Esophagus mucosa (tissue), 1 donor: ENCODE data around the gene DGKI. TPM values are rescaled to one million over a fixed set of nuclear protein-coding genes. Genes with fewer than 3 reads are reported as not detected.

ENCODE experiments used
- ATAC-seq: fragments of 200-7000 bp; cut with Tn5 transposase; one replicate; pipeline ENCODE4 v1.9.1; 2020
- total RNA-seq: library from RNA; stranded (reverse); gene quantifications from one replicate; pipeline ENCODE4 v1.2.4, GENCODE V29; 2023
- donor health status: DM: yes; HTN: yes; CAD: no.

The DGKI gene
- total RNA-seq, 1 donor from 2014 or later: 0.20 TPM

DNA sequence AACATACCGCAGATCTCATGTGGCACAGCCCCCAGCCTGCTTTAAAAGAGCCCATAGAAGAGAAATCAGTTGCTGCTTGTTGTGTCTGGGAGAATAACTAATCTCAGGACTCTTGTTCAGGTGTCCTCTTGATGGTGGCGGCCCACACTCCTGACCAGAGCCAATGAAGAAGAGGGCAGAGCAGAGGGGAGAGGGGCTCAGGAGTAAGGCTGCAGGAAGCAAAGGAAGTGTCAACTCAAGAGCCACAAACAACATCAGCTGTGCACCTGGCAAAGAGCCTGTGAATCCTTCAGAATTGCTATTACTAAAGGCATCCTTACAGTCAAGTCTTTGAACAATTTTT, 443.4 kb downstream of the DGKI start:
- ATAC-seq: no peak

DNA sequence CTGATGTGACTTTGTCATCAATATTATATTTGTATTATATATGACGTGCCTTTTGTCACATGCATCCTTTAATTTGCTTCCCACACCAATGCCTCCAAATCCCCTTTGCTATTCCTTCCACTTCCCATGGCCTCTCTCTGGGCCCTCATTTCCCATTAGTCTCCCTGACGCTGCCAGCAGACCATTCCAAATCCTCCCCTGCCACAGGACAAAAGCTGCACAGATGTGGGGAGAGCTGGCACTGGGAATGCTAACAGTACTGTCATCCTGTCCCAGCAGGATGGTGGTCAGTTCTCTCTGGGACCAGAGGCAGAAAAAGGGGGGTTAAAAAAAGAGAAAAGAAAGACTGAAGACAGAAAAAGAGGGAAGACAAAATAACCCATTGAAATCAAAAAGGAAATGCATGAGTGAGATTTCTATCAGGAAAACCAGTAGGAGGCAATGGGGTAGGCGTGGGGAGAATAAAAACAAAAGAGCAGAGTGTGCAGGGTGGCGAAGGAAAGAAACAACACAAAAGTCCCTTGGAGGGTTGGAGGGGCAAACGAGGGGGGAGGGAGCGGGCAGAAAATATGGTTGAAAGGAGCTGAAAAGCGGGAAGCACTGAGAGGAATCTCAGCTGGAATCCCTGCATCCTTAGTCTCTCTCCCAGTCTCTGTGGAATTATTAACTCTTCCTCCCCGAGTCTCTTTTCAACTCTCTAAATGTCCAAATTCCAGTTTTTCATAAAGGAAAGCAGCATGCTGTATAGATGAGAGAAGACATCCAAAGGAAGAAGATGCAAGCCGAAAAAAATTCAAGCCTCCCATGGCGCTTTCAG, 444.0 kb downstream of the DGKI start:
- no peak for ATAC-seq

DNA sequence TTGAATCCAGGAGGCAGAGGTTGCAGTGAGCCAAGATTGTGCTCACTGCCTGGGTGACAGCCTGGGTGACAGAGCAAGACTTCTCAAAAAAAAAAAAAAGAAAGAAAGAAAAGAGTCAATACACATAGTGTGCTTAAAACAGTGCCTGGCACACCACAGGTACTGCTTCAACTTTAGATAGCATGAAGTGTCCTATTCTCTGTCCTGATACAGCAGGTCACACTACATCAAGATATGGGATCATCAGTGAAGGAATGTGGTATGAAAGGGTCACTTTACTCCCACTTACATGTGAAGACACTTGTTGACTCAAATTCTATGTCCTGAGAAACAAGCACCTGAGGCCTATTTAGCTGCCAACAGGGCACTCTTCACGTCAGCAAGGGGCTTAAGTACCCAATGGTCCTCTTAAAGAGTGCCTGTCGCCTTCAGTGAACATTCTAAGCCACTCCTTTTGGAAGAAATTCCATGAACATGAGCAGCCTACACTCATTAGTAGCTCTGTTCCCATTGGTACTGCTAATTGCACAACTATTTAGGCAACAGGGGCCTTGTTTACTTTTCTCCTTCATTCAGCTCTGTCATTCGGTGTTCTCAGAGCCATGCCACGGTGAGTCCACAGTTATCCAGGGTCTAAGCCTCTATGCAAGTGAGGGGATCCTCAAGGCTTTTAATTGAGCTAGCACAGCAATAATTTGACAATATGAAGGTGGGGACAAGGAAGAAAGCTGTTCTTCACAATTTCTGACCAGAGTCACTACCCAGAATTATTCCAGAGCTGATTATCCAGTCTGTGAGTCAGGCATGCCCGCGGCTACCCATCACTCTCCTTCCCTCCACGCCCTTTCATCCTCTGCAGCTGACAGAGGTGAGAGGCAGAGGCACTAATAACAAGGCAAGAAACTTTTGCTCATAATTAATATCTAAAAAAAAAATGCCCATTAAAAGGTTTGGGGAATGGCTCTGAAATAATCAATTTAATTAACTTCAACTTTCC, 446.6 kb downstream of the DGKI start:
- peak; percentile 73 for ATAC-seq

DNA sequence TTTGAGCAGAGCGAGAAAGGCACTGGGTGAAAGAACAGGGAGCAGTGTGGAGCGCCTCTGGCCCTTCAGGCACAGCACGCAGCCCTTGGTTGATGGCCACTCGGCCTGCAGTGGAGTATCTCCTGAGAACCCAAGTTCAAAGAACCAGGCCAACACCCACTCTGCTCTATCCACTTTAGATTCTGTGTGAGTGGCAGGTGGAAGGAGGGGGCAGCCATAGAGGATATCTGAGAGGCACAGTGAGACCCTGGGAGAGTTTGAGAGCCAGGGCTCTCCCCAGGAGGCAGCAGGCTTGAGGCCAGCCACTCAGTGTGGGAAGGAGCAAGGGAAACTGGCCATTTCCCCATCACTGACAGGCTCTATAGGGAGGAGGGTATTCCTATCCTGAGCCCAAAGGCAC, 450.7 kb downstream of the DGKI start:
- ATAC-seq: no peak

DNA sequence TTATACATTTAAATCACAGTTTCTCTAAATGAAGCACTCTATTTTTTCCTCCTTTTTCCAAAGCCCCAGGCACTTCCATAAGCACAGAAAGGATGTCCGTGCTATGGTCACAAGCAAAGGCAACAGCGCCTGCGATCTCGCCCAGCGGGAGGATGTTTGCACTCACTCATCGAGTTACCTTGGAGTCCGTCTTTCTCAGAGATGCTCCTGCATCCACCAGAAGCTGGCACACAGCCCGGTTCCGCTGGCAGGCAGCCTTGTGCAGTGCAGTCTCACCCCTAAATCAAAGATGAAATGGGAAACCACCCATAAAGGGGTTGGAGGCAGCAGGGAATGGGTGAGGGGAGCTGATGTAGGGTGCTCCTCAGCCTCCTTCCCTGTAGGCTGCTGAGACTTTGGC, 451.4 kb downstream of the DGKI start:
- ATAC-seq: no peak

DNA sequence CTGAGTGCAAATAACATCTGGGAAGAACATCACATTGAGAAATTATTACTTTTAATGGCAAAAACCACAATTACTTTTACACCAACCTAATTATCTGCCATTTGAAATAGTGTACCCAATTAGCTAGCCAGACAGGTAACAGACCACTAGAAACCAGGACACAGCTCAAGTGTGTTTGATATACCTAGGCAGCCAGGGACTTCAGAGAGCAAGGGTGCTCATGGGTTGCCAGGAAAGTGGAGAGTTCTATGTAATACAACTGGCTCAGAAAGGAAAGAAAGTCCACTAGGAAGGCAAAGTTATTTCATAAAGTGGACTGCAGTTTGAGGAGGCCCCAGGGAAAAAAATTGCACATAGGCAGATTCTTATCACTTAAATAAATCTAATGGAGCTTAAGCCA, 453.2 kb downstream of the DGKI start:
- no peak for ATAC-seq

DNA sequence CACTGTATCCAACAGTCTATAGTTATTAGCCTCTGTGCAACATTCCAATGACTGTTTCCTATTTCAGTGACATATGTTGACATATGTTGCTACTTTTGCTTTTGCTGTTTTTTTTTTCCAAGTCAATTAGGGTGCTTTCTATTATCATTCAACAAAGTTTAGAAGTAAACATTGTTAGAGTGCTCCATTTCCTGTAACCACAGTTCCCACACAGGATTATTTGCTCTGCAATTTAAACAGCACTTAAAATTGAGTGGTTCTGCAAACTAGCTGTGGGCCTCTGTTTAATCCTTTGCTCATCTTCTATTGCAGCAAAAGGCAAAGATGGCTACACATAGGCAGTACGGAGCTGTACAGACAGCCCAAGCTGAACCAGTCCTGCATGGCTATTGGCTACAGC, 456.7 kb downstream of the DGKI start:
- no peak for ATAC-seq

DNA sequence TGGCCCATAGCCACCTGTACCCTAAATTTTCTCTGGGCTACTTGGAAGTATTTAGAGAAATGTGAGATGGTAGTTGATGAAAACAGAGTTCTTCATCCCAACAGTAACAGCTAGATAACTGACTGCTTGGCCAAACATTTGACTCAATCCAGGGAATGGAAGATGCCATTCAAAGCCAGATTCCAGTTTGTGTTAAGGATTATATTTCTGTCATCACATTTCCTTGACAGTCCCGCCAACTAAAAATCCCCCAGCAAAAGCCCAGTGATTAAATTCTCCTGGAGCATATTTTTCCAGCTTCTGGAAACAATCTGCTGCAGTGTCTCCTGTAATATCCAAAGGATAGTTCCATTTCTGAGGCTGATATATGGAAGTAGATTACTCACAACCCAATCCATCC, 457.9 kb downstream of the DGKI start:
- ATAC-seq: no peak

DNA sequence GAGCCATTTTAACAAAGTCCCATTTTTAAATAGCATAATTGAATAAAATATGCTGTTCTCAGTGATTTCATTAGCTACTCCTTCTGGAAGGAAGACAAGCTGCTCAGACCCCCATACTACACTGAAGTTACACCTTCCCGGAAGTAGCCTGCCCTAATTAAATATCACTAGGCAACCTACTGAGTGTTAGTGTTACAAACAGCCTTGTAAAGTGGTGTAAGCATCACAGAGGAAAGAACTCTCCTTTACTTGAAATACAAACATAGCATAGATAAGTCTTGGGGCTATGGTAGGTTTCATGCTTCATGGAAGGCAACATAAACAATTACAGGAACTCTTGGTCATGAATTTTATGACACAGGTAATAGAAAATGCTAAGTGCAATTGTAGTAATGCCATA, 459.8 kb downstream of the DGKI start:
- ATAC-seq: no peak

DNA sequence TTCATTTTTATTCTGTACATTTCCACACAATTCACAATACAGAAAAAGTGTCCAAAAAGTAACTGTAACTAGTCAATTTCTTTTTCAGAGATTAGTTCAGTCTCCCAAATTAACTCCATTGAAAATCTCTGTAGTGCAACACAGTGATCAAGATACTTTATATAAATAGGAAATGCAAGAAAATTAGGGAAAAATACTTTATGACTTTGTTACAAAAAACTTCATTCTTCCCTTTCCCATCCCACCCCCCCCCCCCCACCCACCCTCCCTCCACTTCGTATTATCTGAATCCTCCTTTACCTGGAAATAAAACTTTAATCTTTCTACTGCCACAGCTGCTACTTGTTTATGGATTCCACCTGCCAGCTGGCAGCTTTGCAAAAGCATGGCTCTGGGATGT, 465.7 kb downstream of the DGKI start:
- ATAC-seq: no peak

DNA sequence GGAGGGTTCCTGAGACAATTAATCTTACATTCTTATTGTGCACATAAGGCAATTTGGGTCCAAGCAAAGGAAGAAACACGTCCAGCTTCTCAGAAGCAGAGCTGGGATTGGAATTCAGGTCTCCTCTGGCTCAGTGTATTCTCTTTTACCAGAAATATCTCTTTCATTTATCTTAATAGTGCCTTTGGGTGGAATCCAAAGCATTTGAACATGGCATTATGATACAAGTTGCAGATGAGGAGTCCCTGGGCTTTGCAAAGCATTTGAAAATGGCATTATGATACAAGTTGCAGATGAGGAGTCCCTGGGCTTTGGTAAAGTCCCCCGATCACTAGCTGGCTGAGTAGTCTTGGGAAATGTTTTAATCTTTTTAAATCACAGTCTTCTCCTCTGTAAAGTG, 473.3 kb downstream of the DGKI start:
- no peak for ATAC-seq

DNA sequence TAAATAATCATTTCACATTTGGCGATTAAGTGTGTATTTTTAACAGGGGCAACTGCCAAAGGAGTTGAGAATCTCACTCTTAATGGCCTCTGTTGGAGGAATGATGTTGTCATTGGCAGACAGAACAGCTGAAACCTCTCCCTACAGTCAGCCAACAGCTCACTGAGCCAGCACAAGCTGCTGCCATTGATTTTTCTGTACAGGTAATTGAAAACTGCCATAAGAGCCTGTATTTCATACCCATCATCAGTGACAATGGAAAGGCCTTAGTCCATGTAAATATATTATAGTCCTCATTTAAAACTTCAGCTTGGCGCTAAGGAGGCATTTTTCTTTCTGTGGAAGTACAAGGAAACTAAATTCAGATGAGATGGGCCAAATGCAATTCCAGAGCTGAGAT, 475.2 kb downstream of the DGKI start:
- no peak for ATAC-seq

DNA sequence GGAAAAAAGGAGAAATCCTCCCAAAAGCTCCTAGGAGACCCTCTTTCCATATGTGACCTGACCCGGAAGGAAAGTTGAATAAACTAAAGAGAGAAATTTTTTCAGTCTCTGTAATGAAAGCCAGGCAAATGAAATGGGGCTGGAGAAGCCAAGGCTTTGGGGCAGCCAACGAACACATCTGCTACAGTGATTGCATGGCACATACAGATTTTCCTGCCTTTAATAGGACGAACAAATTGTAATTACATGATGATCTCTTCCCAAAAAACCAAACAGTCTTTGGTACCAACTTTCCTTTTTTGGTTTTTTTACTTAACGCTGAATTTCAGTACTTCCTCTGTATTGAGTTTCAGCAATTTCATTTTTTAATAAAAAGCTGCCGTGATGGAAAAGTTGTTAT, 479.8 kb downstream of the DGKI start:
- no peak for ATAC-seq

DNA sequence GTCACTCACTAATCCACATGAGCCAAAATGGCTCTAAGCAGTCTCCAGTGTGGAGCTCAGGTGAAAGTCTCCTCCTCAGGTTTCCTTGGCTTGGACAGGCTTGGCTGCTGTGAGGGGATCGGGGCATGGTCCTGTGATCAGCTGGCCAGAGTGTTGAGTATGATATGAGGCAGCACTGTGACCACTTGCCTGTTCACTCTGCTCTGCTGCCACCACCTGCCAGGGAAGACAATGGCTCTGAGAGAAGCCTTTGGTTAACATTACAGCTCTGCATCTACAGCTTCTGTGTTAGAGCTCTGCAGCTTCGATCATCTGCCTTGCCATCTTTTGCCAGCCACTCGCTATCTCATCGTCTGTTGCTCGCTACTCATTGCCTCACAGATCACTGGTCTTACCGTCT, 483.1 kb downstream of the DGKI start:
- ATAC-seq: no peak

DNA sequence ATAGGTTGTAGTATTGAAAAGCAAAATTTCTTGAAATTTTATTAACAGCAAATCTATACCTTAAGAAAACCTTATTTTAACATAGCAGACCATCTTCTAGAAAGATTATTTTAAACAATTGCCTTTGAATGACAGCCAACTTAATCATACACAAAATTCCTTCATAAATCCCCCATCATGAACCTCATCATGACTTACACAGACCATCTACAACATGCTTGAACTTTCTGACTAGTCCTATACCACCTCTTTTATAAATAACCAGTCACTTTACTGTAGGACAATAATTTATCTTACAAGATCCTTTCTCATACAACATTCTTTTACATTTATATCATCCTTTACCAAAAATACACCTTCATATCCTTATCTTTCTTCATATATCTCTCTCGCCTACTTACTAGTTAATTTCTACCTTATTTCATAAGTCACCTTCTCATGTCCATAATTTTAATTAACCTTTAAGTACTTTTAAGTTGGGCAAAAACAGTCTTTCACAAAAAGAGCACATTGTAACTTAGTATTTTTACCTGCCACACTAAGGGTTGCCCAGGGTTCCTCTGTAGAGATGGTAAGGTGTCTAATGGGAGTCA, 486.6 kb downstream of the DGKI start:
- no peak for ATAC-seq

DNA sequence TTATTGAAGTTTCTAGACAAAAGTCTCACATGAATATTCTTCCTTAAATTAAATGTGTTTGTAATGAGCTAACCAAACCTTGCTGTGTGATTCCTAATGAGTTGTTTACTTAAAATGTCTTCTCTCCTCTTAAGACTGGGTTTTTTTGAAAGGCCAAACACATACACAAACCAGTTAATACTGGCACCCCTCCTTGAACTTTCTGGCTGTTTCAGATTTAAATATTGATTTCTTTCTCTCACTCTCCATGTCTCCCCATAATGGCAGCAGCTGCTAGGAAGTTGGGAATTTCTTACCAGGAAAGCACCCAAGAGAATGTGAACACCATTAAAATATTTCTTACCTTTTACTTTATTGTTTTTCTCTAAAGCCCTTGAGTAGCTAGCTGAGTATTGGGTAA, 491.8 kb downstream of the DGKI start:
- ATAC-seq: no peak

DNA sequence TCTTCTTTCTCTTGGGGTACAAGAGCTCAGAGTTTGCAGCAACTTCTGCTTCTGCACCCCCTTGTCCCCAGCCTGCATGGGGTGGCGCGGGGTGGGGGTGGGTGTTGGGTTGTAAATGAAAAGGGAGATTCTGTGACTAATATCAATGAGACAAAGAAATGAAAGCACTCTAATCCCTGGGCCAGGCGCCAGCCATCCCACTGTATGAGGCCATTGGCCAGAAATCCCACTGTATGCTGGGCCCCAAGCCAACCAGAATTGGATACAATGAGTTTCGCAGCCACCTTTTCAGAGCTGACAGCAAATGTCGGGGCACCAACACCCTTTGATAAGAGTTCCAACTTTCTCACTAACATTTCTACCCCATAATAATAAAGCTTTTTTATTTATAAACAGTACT, 492.4 kb downstream of the DGKI start:
- no peak for ATAC-seq

DNA sequence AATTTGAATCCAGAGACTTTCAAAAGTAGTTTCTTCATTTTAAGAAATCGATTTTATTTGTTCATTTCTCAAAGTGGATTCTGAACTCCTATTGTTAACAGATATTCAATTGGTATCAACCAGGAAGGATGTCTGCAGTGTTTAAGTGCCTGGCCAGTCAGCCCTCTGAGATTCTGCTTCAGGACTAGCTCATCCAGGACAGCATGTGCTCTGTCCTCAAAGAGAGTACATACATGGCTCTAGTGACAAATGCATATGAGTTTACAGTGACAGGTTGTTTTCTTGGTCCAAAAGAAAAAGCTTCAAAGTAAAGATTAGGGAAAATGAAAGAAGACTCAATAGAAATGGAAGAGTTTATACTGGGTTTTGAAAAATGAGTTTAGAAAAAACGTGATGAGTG, 494.8 kb downstream of the DGKI start:
- ATAC-seq: no peak

DNA sequence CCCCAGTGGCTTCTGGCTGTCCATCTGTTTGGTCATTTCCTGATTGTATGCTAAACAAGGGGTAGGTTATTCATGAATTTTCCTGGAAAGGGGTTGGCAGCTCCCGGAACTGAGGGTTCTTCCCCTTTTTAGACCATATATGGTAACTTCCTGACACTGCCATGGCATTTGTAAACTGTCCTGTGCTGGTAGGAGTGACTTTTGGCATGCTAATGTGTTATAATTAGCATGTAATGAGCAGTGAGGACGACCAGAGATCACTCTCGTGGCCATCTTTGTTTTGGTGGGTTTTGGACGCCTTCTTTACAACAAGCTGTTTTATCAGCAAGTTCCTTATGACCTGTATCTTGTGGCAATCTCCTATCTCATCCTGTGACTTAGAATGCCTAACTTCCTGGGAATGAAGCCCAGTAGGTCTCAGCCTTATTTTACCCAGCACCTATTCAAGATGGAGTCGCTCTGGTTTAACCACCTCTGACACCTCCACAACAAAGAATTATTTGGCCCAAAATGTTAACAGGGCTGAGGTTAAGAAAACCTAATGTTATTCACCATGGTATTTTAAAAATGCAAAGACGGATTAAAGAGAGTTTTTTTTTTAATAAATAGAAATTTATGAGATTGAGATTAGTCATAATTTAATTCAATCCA, 500.9 kb downstream of the DGKI start:
- no peak for ATAC-seq

DNA sequence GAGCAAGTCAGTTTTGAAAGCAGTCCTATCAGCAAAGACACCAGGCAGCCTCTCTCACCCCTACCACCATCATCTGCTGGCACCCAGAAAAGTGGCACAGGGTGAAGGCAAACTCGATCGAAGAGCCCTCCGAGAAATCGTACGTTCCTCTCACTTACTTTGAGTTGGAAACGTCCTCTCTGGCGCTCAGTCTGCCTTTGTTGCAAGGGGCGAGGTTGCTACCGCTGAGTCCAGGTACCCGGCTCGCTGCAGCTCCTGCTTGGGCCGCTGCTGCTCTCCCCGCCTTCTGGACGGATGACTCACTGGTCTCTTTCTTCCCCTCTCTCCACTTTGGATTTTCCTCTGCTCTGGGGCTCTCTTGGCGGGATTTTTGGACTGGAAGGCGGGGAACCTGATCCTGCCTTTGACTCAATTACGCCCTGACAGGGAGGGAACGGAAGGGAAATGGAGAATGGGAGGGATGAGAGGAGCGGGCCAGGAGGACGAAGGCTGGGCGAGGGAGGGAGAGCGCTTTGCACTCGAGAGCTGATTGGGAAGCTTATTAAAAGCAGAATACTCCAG, 503.4 kb downstream of the DGKI start, which contains the start of gene PTN:
Gene PTN (minus strand): TSS at position 453 of the 561 bp plus-strand sequence. CDS start 88,760 bp downstream, outside the sequence.
- ATAC-seq: peak; percentile 89

DNA sequence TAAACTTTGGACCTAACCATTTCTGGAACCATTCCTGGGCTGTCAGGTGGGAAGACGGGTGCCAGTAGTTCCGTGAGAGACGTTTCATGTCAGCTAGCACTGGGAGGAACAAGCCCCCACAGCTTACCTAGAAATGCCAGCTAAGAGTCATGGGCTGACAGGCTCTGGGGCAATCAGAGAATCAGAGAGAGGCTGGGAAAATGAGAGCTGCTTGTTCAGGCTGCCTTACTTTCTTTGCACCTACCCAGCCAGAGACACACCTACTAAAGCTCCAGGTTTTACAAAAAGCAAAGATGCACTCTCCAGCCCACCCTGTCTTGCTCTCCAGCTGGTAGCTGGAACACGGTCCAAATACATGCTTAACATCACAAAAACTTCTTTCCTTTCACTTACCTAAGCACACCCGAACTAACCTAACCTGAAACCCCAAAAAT, 503.9 kb downstream of the DGKI start:
- peak; percentile 31 for ATAC-seq

DNA sequence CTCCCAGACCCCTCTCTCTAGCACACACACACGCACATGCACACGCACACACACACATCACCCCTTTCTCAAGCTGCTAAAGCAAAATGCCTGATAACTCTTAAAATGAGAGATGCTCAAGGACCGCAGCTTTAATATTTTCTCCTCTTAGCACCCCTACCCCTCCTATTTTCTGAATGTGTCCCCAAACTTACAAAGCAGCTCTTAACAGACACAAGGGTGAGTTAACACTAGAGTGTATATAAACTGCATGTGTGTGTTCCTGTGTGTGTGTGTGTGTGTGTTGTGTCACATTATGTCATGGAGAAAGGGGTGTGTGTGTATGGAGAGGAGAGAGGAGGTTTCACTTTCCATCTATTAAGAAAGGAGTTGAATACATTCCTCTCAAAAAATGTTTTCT, 504.5 kb downstream of the DGKI start:
- no peak for ATAC-seq
